SK-N-SH treated with all-trans-retinoic acid at 6 μM for 48 hours (cell line): ENCODE measurements around the gene MOK.

Source experiments
- ATAC-seq: fragments of 200-7000 bp; cut with Tn5 transposase; 3 replicates; pipeline ENCODE4 v1.9.1; 2020; ENCODE audit warnings: mild to moderate bottlenecking, moderate library complexity
- BACH2 ChIP-seq: fragments of 250-450 bp; sonication (Bioruptor Pico); IDR thresholded peaks from 2 replicates; pipeline ENCODE4 v1.9.0; 2021; ENCODE audit warnings: mild to moderate bottlenecking, borderline replicate concordance
- CSDC2 ChIP-seq: fragments of 250-450 bp; sonication (Bioruptor Pico); IDR thresholded peaks from 2 replicates; pipeline ENCODE4 v1.5.0; 2020; ENCODE audit warnings: mild to moderate bottlenecking, moderate library complexity
- CSRNP3 ChIP-seq: fragments of 250-450 bp; sonication (Bioruptor Pico); IDR thresholded peaks from 2 replicates; pipeline ENCODE4 v1.5.1; 2021; ENCODE audit warnings: mild to moderate bottlenecking, moderate library complexity
- ESRRG ChIP-seq: fragments of 250-450 bp; sonication (Bioruptor Pico); IDR thresholded peaks from 2 replicates; pipeline ENCODE4 v1.6.1; 2021; ENCODE audit warnings: mild to moderate bottlenecking
- GLIS3 ChIP-seq: fragments of 250-450 bp; sonication (Bioruptor Pico); IDR thresholded peaks from 2 replicates; pipeline ENCODE4 v1.5.0; 2020; ENCODE audit warnings: mild to moderate bottlenecking, moderate library complexity
- ISL1 ChIP-seq: fragments of 250-450 bp; sonication (Bioruptor Pico); IDR thresholded peaks from 2 replicates; pipeline ENCODE4 v2.1.2; 2022; ENCODE audit warnings: mild to moderate bottlenecking, moderate library complexity
- OSR1 ChIP-seq: fragments of 250-450 bp; sonication (Bioruptor Pico); IDR thresholded peaks from 2 replicates; pipeline ENCODE4 v1.8.0; 2022; ENCODE audit warnings: moderate library complexity, mild to moderate bottlenecking, inconsistent platforms
- PATZ1 ChIP-seq: fragments of 250-450 bp; sonication (Bioruptor Pico); IDR thresholded peaks from 2 replicates; pipeline ENCODE4 v1.8.0; 2020; ENCODE audit warnings: mild to moderate bottlenecking, moderate library complexity, borderline replicate concordance
- POU6F1 ChIP-seq: fragments of 250-450 bp; sonication (Bioruptor Pico); IDR thresholded peaks from 2 replicates; pipeline ENCODE4 v1.8.0; 2021; ENCODE audit warnings: low read depth, mild to moderate bottlenecking, moderate library complexity, borderline replicate concordance
- PPARA ChIP-seq: fragments of 250-450 bp; sonication (Bioruptor Pico); IDR thresholded peaks from 2 replicates; pipeline ENCODE4 v1.5.0; 2020; ENCODE audit warnings: mild to moderate bottlenecking, borderline replicate concordance
- RARB ChIP-seq: fragments of 250-450 bp; sonication (Bioruptor Pico); IDR thresholded peaks from 2 replicates; pipeline ENCODE4 v1.8.0; 2021; ENCODE audit warnings: mild to moderate bottlenecking, moderate library complexity
- TOX ChIP-seq: fragments of 250-450 bp; sonication (Bioruptor Pico); IDR thresholded peaks from 2 replicates; pipeline ENCODE4 v1.8.0; 2021; ENCODE audit warnings: mild to moderate bottlenecking, moderate library complexity, borderline replicate concordance
- ZC3H10 ChIP-seq: fragments of 250-450 bp; sonication (Bioruptor Pico); IDR thresholded peaks from 2 replicates; pipeline ENCODE4 v1.5.1; 2021; ENCODE audit warnings: mild to moderate bottlenecking, moderate library complexity
- ZFP3 ChIP-seq: fragments of 250-450 bp; sonication (Bioruptor Pico); IDR thresholded peaks from 2 replicates; pipeline ENCODE4 v1.5.0; 2020; ENCODE audit warnings: mild to moderate bottlenecking, moderate library complexity
- ZFP30 ChIP-seq: fragments of 450-650 bp; formaldehyde crosslinking; IDR thresholded peaks from 2 replicates; pipeline ENCODE4 v1.5.0; 2022; ENCODE audit warnings: mild to moderate bottlenecking, moderate library complexity
- ZNF565 ChIP-seq: fragments of 450-650 bp; formaldehyde crosslinking; conservative IDR thresholded peaks from 2 replicates; pipeline ENCODE4 v1.5.0; 2020; ENCODE audit warnings: low read depth, mild to moderate bottlenecking, moderate library complexity
- ZNF70 ChIP-seq: fragments of 450-650 bp; formaldehyde crosslinking; IDR thresholded peaks from 2 replicates; pipeline ENCODE4 v1.5.0; 2020; ENCODE audit warnings: mild to moderate bottlenecking, moderate library complexity
- TF ChIP-seq, protein P1 (sequence below): fragments of 250-450 bp; sonication (Bioruptor Pico); IDR thresholded peaks from 2 replicates; pipeline ENCODE4 v1.5.0; 2020; ENCODE audit warnings: mild to moderate bottlenecking, moderate library complexity
- TF ChIP-seq, protein P2 (sequence below): fragments of 250-450 bp; sonication (Bioruptor Pico); IDR thresholded peaks from 2 replicates; pipeline ENCODE4 v1.5.1; 2020; ENCODE audit warnings: low read depth, mild to moderate bottlenecking, moderate library complexity

Gene MOK

GRCh38 chr14:102195446-102195845, 109.5 kb downstream of the MOK start:
- TF ChIP-seq ESRRG, result no peak
- no peak for TF ChIP-seq ZC3H10
- no peak for TF ChIP-seq ZFP3 (CRISPR knock-in tag)
- no peak for TF ChIP-seq ZNF70 (CRISPR knock-in tag)
- TF ChIP-seq PPARA (CRISPR knock-in tag), result no peak
- TF ChIP-seq TOX (CRISPR knock-in tag), result no peak
- TF ChIP-seq ZFP30 (CRISPR knock-in tag), result no peak
- no peak for TF ChIP-seq CSRNP3 (CRISPR knock-in tag)
- TF ChIP-seq, protein P1, sequence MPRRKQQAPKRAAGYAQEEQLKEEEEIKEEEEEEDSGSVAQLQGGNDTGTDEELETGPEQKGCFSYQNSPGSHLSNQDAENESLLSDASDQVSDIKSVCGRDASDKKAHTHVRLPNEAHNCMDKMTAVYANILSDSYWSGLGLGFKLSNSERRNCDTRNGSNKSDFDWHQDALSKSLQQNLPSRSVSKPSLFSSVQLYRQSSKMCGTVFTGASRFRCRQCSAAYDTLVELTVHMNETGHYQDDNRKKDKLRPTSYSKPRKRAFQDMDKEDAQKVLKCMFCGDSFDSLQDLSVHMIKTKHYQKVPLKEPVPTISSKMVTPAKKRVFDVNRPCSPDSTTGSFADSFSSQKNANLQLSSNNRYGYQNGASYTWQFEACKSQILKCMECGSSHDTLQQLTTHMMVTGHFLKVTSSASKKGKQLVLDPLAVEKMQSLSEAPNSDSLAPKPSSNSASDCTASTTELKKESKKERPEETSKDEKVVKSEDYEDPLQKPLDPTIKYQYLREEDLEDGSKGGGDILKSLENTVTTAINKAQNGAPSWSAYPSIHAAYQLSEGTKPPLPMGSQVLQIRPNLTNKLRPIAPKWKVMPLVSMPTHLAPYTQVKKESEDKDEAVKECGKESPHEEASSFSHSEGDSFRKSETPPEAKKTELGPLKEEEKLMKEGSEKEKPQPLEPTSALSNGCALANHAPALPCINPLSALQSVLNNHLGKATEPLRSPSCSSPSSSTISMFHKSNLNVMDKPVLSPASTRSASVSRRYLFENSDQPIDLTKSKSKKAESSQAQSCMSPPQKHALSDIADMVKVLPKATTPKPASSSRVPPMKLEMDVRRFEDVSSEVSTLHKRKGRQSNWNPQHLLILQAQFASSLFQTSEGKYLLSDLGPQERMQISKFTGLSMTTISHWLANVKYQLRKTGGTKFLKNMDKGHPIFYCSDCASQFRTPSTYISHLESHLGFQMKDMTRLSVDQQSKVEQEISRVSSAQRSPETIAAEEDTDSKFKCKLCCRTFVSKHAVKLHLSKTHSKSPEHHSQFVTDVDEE (CRISPR knock-in tag), result no peak
- no peak for TF ChIP-seq POU6F1 (CRISPR knock-in tag)
- TF ChIP-seq BACH2 (CRISPR knock-in tag), result no peak
- no peak for TF ChIP-seq ZNF565 (CRISPR knock-in tag)
- TF ChIP-seq, protein P2, sequence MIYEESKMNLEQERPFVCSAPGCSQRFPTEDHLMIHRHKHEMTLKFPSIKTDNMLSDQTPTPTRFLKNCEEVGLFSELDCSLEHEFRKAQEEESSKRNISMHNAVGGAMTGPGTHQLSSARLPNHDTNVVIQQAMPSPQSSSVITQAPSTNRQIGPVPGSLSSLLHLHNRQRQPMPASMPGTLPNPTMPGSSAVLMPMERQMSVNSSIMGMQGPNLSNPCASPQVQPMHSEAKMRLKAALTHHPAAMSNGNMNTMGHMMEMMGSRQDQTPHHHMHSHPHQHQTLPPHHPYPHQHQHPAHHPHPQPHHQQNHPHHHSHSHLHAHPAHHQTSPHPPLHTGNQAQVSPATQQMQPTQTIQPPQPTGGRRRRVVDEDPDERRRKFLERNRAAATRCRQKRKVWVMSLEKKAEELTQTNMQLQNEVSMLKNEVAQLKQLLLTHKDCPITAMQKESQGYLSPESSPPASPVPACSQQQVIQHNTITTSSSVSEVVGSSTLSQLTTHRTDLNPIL (CRISPR knock-in tag), result no peak
- TF ChIP-seq PATZ1, result no peak
- no peak for TF ChIP-seq OSR1 (CRISPR knock-in tag)
- no peak for TF ChIP-seq CSDC2 (CRISPR knock-in tag)
- no peak for TF ChIP-seq RARB (CRISPR knock-in tag)
- no peak for TF ChIP-seq GLIS3 (CRISPR knock-in tag)
- no peak for ATAC-seq

- TF ChIP-seq ZNF70 (CRISPR knock-in tag), result no peak
- TF ChIP-seq ISL1, result no peak
- no peak for TF ChIP-seq PPARA (CRISPR knock-in tag)
- TF ChIP-seq RARB (CRISPR knock-in tag), result no peak
- no peak for TF ChIP-seq ZFP3 (CRISPR knock-in tag)
- no peak for ATAC-seq
These were observed 110.1 kb downstream of the MOK start for GRCh38 chr14:102194856-102195255.

DNA sequence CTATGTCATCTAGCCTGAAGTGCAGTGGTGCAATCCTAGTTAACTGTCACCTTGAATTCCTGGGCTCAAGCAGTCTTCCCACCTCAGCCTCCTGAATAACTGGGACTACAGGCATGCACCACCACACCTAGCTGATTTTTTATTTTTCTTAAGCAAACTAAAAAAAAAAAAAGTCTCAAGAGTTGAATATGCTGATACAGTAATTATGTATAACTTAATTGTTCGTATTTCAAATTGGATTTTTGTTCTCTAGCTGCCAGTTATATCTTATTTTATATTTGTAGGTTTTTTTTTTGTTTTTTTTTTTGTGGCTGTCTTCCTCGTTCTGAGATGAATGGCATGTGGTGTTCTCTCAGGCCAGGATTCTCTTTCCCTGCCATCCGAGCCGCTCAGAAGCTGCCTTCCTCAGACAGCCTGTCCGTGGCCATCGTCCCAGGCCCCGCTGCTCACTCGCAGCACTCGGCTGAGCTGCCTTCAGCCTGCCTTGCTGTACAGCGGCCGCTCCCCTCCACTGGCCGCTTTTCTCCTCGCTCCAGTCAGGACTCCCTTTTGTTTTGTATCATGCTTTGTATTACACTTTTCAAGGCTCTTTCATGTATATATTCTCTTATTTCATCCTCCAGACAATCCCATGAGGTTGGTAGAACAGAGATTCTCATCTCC, 112.0 kb downstream of the MOK start:
- TF ChIP-seq POU6F1 (CRISPR knock-in tag) (no peak), PATZ1 (no peak)
- no peak for ATAC-seq
